Hepatocyte (in vitro differentiated cells): Measurements from ENCODE around the gene ARID1A.

Experiments used
- EZH2 ChIP-seq: fragments of 200-600 bp; sonication (generic); IDR thresholded peaks from 2 replicates; pipeline ENCODE4 v1.6.1; 2016; ENCODE audit warnings: antibody characterized with exemption, mild to moderate bottlenecking, borderline replicate concordance
- EZH2phosphoT487 ChIP-seq: fragments of 200-600 bp; sonication (generic); IDR thresholded peaks from one replicate; pipeline ENCODE4 v1.6.1; 2018; ENCODE audit warnings: antibody characterized with exemption, mild to moderate bottlenecking, low read depth, moderate library complexity; ENCODE audit not compliant: unreplicated experiment, severe bottlenecking
- TF ChIP-seq, protein P1 (sequence below): fragments of 200-600 bp; sonication (generic); IDR thresholded peaks from 2 replicates; pipeline ENCODE4 v1.5.1; 2016; ENCODE audit warnings: antibody characterized with exemption, mild to moderate bottlenecking; ENCODE audit not compliant: poor library complexity

DNA sequence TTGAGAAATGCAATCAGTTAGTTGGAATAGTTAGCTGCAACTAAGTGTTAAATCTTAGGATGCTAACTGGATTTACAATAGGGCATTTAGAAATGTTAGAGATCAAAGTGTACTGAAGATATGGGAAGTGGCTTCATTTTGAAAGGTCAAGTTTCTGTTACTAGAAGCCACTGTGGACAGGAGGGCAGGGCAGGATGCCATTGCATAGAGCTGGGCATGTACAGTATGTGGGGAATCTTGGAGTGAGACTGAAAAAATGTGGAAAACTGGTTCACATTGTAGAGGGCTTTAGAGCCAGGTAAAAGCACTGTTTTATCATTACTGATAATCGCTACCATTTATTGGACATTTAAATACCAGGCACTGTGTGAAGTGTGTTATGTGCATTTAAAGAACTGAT lies 31.0 kb downstream of the ARID1A start:
- TF ChIP-seq, protein P1, sequence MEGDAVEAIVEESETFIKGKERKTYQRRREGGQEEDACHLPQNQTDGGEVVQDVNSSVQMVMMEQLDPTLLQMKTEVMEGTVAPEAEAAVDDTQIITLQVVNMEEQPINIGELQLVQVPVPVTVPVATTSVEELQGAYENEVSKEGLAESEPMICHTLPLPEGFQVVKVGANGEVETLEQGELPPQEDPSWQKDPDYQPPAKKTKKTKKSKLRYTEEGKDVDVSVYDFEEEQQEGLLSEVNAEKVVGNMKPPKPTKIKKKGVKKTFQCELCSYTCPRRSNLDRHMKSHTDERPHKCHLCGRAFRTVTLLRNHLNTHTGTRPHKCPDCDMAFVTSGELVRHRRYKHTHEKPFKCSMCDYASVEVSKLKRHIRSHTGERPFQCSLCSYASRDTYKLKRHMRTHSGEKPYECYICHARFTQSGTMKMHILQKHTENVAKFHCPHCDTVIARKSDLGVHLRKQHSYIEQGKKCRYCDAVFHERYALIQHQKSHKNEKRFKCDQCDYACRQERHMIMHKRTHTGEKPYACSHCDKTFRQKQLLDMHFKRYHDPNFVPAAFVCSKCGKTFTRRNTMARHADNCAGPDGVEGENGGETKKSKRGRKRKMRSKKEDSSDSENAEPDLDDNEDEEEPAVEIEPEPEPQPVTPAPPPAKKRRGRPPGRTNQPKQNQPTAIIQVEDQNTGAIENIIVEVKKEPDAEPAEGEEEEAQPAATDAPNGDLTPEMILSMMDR, result no peak
- TF ChIP-seq EZH2phosphoT487 (no peak), EZH2 (no peak)
